ENCODE measurements around the gene TMC8. TPM values are rescaled to one million over a fixed set of nuclear protein-coding genes. Genes with fewer than 3 reads are reported as not detected.
"Not testable (repeated sequence)": the region's sequence is repeated elsewhere in the genome, so short reads cannot be mapped to it uniquely, and the experiment has no call there.

The TMC8 gene
- total RNA-seq, 2 experiments from 2014 or later = 133 to 136 TPM

DNA sequence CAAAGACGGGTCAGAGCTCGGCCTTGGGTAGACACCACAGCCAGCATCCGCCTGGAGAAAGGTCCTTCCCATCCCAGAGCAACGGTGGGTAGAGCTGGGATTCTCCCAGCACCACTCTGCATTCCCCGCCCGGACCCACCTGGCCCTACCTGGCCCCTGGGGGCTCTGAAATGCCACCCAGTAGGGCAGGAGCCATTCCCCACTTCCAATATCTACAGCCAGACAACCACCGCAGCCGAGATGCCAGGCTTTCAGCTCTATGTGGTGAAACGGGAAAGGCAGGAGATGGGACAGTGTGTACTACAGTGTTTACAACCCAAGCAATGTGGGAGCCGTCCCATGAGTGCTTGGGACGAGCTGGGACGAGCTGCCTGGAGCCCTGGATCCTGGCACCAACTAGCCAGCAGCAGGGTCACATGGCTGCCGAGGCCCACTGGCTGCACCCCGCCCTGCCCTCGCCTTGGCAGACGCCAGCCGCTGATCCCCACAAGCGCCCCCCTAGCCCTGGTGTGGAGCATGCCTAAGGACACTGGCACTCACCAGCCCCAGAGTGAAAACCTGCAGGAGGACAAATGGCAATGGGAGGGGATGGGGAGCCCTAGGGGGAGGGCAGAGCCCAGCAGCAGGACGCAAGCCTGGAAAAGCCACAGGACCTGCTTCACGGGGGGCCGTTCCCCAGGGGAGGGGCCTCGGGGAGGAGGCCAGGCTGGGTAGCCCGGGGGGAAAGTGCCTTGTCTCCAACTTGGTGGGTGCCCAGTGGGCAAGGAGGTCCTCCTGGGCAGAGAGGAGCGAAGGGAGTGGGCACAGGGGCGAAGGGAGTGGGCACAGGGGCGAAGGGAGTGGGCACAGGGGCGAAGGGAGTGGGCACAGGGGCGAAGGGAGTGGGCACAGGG, 15.5 kb upstream of the TMC8 start:
- Mint-ChIP-seq H3K4me1 (peaks cover 41% of the 10 kb centered on the region), H3K9me3 (no peaks in the 10 kb centered on the region), H3K27ac (no peak overlapping the region), H3K36me3 (peaks cover 31% of the 10 kb centered on the region), H3K27me3 (no peaks in the 10 kb centered on the region), H3K4me3 (no peak overlapping the region)
- no peak for DNase-seq

DNA sequence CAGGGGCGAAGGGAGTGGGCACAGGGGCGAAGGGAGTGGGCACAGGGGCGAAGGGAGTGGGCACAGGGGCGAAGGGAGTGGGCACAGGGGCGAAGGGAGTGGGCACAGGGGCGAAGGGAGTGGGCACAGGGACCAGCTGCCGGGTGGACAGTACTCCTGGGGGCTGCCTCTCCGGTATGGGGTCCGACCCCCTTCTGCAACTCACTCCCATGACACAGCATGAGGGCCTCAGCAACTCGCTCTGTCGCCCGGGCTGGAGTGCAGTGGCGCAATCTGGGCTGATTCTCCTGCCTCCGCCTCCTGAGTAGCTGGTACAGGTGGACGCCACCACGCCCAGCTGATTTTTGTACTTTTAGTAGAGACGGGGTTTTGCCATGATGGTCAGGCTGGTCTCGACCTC, 14.8 kb upstream of the TMC8 start:
- peaks cover 38% of the 10 kb centered on the region for H3K36me3 Mint-ChIP-seq
- DNase-seq = not testable (repeated sequence)

DNA sequence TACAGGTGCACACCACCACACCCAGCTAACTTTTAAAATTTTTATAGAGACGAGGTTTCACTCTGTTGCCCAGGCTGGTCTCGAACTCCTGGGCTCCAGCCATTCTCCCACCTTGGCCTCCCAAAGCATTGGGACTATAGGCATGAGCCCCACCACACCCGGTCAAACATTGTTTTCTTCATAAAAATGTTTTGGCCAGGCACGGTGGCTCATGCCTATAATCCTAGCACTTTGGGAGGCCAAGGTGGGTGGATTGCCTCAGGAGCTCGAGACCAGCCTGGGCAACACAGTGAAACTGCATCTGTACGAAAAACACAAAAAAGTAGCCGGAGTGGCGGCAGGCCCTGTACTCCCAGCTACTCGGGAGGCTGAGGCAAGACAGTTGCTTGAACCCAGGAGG, 14.2 kb upstream of the TMC8 start:
- Mint-ChIP-seq H3K27me3 (no peaks in the 10 kb centered on the region), H3K4me1 (peaks cover 44% of the 10 kb centered on the region), H3K36me3 (peaks cover 41% of the 10 kb centered on the region), H3K4me3 (no peak overlapping the region), H3K9me3 (no peaks in the 10 kb centered on the region), H3K27ac (no peak overlapping the region)
- no peak for DNase-seq

More for the DNA sequence above, 14.8 kb upstream of the TMC8 start:
- H3K4me3 Mint-ChIP-seq, H3K27ac Mint-ChIP-seq, H3K27me3 Mint-ChIP-seq, H3K9me3 Mint-ChIP-seq: not testable (repeated sequence)
- peaks cover 43% of the 10 kb centered on the region for H3K4me1 Mint-ChIP-seq

DNA sequence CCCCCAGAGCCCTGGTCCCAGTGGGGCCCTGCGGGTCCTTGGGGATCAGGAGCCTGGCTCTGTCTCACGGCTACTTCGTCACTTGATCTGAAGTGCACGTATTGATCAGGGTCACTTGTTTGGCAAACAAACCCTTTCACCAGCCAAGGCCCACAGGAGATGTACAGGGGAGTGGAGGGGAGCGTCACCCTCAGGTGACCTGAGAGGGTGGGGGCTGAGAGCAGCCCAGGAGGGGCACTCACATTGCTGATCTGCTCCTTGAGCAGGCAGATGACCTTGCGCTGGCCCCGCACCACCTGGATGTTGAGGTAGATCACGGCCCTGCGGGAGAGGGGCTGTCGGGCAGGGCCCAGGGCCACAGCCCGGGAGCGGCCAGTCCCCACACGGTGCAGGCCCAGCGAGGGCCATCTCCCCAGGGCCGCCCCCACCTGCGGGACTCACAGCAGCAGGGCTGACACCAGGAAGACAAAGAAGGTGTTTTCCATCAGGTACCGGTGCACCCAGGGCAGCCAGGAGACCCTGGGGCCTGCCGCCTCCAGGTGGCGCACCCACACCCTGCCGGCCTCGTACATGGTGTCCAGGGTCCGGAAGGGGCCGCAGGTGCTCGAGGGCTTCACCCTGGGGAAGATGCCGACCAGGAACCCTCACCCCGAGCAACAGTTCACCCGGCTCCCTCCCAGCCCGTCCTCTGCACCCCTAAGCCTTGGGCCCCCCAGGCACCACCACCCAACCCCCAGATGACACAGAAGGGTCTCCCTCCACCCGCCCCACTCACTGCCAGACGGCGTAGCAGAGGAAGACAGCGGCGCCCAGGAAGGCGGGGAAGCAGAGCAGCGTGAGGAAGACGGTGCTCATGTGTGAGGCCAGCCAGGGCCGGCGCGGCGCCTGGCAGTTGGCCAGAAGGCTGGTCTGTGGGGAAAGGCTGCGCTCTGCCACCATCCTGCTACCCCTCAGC, 13.3 kb upstream of the TMC8 start:
- H3K27me3 Mint-ChIP-seq = no peaks in the 10 kb centered on the region
- H3K4me3 Mint-ChIP-seq = no peak overlapping the region
- peak overlapping the region; percentile 51 for H3K27ac Mint-ChIP-seq
- peaks cover 48% of the 10 kb centered on the region for H3K36me3 Mint-ChIP-seq
- DNase-seq = no peak
- peaks cover 53% of the 10 kb centered on the region for H3K4me1 Mint-ChIP-seq
- H3K9me3 Mint-ChIP-seq = no peaks in the 10 kb centered on the region

DNA sequence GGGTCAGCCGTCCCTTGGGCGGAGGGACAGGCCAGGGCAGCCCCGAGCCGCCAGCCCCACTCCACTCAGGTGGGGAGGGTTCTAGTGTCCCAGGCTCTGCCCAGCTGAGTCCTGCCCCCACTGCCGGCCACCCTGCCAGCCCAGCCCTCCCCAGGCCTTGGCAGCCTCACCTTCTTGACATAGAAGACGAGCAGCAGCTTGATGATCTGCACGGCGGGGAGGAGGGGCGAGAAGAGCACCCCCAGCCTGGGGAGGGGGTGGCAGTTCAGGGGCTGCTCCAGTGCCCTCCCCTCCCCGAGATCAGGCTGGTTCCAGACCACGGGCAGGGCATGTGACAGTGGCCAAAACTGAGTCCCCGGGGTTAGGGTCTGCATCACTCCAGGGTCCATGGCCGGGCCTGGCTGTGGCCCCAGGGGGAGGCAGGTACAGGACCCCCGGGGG, 11.8 kb upstream of the TMC8 start:
- H3K9me3 Mint-ChIP-seq = no peaks in the 10 kb centered on the region
- no peak overlapping the region for H3K27ac Mint-ChIP-seq
- no peaks in the 10 kb centered on the region for H3K27me3 Mint-ChIP-seq
- DNase-seq = no peak
- peaks cover 55% of the 10 kb centered on the region for H3K36me3 Mint-ChIP-seq
- peaks cover 54% of the 10 kb centered on the region for H3K4me1 Mint-ChIP-seq
- H3K4me3 Mint-ChIP-seq = no peak overlapping the region

DNA sequence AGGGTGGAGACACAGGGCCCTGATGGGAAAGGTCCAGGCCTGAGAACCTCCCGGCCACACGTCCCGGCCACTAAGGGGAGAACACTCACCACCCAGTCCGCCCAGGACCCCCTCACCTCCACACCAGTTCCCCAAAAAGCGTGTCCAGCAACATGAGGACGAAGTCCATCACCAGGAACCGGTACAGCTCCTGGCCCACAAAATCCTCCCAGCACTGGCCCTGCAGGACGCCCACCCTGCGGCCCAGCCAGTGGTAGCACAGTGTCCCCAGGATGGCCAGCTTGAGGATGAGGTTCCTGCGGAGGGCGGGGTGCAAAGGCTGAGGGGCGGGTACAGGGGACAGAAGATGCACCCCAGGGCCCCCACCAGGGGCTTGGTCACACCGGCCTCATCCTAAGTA, 10.0 kb upstream of the TMC8 start:
- no peak for DNase-seq
- Mint-ChIP-seq H3K9me3 (no peaks in the 10 kb centered on the region), H3K36me3 (peaks cover 49% of the 10 kb centered on the region), H3K27ac (peak overlapping the region; percentile 25), H3K4me3 (peak overlapping the region; percentile 81), H3K4me1 (peaks cover 48% of the 10 kb centered on the region), H3K27me3 (no peaks in the 10 kb centered on the region)

DNA sequence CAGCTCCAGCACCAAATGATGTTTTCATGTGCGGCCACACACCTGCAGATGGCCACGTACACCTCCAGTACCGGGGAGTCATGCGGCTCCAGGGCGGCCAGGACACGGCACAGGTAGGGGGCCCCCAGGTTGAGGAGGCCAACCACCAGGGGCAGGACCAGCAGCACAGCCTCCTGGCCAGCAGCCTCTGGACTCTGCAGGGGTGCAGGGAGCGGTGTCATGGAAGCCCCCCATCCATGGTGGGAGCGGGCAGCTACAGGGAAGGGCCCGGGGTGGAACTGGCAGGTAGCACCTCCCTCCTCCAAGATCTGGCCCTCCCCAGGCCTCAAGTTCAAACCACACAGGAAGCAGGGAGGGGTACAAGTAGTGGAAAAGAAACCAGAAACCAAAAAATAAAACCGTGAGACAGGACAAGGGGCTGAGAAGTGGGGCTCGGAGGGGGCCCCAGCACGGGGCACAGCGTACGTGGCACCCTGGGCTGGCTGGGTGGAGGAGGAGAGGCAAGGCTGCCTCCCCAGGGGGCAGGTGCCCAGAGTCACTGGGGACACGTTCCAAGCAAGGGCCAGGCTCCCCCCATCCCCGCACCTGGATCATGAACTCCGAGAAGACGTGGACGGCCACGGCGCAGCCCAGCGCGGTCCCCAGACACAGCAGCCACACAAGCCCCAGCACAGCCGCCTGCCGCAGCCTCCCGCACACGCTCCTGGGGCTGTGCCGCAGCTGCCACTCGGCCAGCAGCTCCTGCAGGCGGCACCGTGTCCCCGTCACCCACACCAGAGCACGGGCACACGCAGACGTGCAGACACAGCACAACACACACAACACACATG, 9.4 kb upstream of the TMC8 start:
- no peaks in the 10 kb centered on the region for H3K27me3 Mint-ChIP-seq
- peaks cover 51% of the 10 kb centered on the region for H3K36me3 Mint-ChIP-seq
- H3K27ac Mint-ChIP-seq = peak overlapping the region; percentile 93
- DNase-seq = peak; percentile 65
- peaks cover 51% of the 10 kb centered on the region for H3K4me1 Mint-ChIP-seq
- H3K9me3 Mint-ChIP-seq = no peaks in the 10 kb centered on the region
- peak overlapping the region; percentile 81 for H3K4me3 Mint-ChIP-seq

DNA sequence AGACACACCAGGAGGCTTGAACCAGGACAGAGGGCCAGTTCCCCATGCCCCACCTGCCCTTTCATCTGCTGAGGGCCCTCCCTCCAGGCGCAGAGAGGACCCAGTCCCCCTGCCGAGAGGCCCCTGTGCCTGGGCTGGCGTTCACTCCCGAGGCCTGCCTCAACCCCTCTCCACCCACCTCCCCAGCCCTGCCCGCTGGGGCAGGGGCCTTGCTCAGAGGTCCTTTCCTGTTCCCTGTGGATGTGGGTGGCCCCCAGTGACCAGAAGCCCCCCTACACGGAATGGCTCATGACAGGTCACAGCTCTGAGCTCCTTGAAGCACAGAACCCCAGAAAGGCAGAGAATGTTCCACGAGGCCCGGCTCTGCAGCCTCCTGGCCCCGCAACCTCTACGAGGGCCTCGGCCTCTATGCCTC, 8.8 kb upstream of the TMC8 start:
- no peaks in the 10 kb centered on the region for H3K27me3 Mint-ChIP-seq
- H3K27ac Mint-ChIP-seq = peak overlapping the region; percentile 93
- no peaks in the 10 kb centered on the region for H3K9me3 Mint-ChIP-seq
- peaks cover 54% of the 10 kb centered on the region for H3K36me3 Mint-ChIP-seq
- H3K4me1 Mint-ChIP-seq = peaks cover 55% of the 10 kb centered on the region
- peak overlapping the region; percentile 81 for H3K4me3 Mint-ChIP-seq
- DNase-seq = no peak

DNA sequence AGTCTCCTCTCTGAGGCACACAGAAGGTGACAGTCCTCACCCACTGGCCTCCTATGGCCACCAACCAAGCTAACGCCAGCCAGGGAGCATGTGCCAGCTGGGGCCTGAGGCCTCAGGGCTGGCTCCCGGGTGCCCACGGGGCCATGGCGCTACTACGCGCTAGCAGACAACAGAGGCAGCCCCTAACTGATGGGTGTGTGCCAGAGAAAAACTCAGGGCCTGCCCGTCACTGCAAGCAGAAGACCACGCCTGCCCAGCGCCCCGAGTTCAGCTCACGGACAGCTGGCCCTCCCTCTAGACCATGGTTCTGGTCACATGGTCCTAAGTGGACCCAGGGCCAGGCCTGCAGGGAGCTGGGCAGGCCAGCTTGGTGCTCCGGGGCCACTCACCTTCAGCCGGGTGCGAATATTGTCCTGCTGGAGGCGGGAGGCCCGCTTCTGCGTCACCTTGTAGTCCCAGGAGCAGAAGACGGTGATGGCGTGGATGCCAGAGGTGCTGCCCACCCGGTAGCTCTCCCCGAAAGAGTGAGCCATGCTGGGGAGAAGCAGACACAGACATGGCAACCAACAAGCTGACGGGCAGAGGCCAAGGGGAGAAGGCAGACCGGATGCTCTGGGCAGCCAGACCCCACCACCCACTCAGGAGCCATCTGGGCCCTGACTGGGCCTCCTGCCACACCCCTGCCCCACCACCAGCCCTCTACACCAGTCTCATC, 8.2 kb upstream of the TMC8 start:
- no peak for DNase-seq
- H3K27me3 Mint-ChIP-seq = no peaks in the 10 kb centered on the region
- H3K36me3 Mint-ChIP-seq = peaks cover 55% of the 10 kb centered on the region
- peak overlapping the region; percentile 81 for H3K4me3 Mint-ChIP-seq
- no peaks in the 10 kb centered on the region for H3K9me3 Mint-ChIP-seq
- peaks cover 58% of the 10 kb centered on the region for H3K4me1 Mint-ChIP-seq
- peak overlapping the region; percentile 93 for H3K27ac Mint-ChIP-seq

DNA sequence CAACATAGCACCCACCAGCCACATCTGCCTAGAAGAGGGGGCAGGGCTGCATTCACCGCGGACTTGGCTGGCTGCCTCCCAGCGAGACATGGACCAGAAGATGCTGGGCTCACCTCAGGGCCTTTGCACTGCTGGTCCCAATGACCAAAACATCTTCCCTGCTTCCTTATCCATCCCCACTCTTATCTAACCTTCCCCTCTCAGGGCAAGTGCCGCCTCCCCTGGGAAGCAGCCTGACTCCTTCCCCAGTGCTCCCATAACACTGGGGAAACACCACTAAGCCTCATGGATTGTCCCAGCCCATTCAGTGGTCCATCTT, 7.7 kb upstream of the TMC8 start:
- H3K36me3 Mint-ChIP-seq = peaks cover 51% of the 10 kb centered on the region
- no peaks in the 10 kb centered on the region for H3K9me3 Mint-ChIP-seq
- no peak for DNase-seq
- H3K27ac Mint-ChIP-seq = peak overlapping the region; percentile 93
- peak overlapping the region; percentile 81 for H3K4me3 Mint-ChIP-seq
- H3K27me3 Mint-ChIP-seq = no peaks in the 10 kb centered on the region
- H3K4me1 Mint-ChIP-seq = peaks cover 53% of the 10 kb centered on the region

DNA sequence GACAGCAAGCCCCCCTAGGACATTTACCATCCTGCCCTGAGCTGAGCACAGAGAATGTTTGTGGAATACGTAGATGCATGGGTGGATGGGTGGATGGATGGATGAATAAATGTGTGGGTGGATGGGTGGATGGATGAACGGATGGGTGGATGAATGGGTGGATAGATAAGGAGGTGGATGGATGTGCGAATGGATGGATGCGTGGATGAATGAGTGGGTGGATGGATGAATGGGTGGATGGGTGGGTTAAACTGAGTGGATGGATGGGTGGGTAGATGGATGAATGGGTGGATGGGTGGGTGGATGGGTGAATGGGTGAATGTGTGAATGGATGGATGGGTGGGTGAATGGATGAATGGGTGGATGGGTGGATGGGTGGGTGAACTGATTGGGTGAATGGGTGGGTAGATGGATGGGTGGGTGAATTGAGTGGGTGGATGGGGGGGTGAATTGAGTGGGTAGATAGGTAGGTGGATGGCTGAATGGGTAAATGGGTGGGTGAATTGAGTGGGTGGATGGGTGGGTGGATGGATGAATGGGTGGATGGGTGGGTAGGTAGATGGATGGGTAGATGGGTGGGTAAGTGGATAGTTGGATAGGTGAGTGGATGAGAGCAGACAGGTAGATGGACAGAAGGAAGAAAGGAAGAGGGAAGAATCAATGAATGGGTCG, 7.2 kb upstream of the TMC8 start:
- peak overlapping the region; percentile 93 for H3K27ac Mint-ChIP-seq
- no peaks in the 10 kb centered on the region for H3K27me3 Mint-ChIP-seq
- H3K9me3 Mint-ChIP-seq = no peaks in the 10 kb centered on the region
- peak overlapping the region; percentile 90 for H3K4me3 Mint-ChIP-seq
- DNase-seq = no peak
- H3K4me1 Mint-ChIP-seq = peaks cover 50% of the 10 kb centered on the region
- H3K36me3 Mint-ChIP-seq = peaks cover 49% of the 10 kb centered on the region

DNA sequence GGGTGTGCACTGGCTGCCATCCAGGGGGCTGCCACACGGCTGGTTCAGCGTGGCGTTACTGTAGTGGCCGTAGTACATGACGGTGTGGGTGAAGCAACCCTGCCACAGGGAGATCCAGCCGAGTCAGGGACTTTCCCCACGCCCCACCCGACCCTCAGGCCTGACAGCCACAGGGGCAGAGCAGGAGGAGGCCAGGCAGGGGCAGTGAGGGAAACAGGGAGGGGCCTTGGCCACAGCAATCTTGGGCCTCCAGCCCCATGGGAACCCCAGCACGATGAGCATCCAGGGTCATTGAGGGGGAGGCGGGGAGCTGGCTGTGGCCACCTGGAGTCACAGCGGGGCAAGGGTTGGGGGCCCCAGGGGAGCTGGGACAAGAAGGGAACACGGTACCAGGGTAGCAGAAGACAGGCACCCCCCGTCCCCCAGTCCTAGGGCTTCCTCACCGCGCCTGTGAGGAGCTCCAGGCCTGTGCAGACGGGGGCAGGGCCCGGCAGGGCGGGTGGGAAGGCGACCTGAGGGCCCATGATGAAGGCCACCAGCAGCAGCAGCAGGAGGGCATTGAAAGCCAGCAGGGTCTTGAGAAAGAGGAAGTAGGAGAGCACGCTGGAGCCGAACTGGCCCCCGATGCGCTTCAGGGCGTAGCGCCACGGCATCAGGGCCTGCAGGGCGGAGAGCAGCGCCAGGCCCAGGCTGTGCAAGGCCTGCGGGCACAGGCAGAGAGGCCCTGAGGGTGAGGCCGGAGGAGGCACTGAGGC, 6.3 kb upstream of the TMC8 start:
- Mint-ChIP-seq H3K27ac (peak overlapping the region; percentile 55), H3K9me3 (no peaks in the 10 kb centered on the region), H3K27me3 (no peaks in the 10 kb centered on the region), H3K36me3 (peaks cover 49% of the 10 kb centered on the region), H3K4me3 (peak overlapping the region; percentile 90), H3K4me1 (peaks cover 54% of the 10 kb centered on the region)
- DNase-seq = peak; percentile 44

DNA sequence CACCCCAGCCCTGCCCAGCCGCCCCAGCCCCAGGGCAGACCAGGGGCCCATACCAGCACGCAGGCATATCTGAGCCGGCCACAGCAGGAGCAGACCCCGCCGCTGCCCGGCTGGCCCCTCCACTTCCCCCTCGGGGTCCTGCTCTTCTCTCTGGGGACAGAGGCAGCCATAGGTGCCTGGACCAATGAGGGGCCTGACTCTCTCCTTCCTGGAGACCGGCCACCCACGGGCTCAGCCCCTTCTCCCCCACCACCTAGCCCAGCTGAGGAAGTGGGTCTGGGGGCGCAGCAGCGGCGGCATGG, 5.8 kb upstream of the TMC8 start:
- Mint-ChIP-seq H3K4me3 (peak overlapping the region; percentile 90), H3K9me3 (no peaks in the 10 kb centered on the region), H3K27ac (peak overlapping the region; percentile 66), H3K36me3 (peaks cover 48% of the 10 kb centered on the region), H3K27me3 (no peaks in the 10 kb centered on the region), H3K4me1 (peaks cover 57% of the 10 kb centered on the region)
- no peak for DNase-seq
